Adrenal gland (tissue), 12 donors: ENCODE data around the gene ACSL5. TPM values are rescaled to one million over a fixed set of nuclear protein-coding genes. Genes with fewer than 3 reads are reported as not detected.

Experiments
- polyA plus RNA-seq, 3 donors: library from polyadenylated mRNA; stranded (reverse); fragments of 200-250 nt in 2 of 3; fragments of 350-450 nt in 1 of 3; fragmentation: Illumina TruSeq in 1 of 3; extraction: RNeasy Lipid Tissue Mini Kit (QIAGEN cat#74804) in 1 of 3; gene quantifications; one replicate each; pipeline ENCODE4 v1.2.3, GENCODE V29; 2013 to 2014
- total RNA-seq, 9 donors: library from RNA; depleted of rRNA in 4 of 9; stranded (reverse); fragments of >200 nt in 4 of 9; fragments of 120-200 nt in 1 of 9; fragmentation: NEBNext Ultra II Directional in 1 of 9; extraction: Animal tissue kit (Norgen Biotek cat#: 25700) in 1 of 9; gene quantifications; one replicate each; pipeline versions ENCODE4 v1.1.0 to v1.2.4, GENCODE V29; 2013 to 2023
- donor health status: healthy with polysubstance abuse.
- donor health status: Bipolar disorder and iron deficiency.
- donor health status: DM: yes; HTN: yes; CAD: no.
- donor health status: DM: no; HTN: no; CAD: no.
- donor health status: DM: no; HTN: no; CAD: no.
- donor health status: DM: yes; HTN: yes; CAD: no.

ACSL5 gene
- total and polyA plus RNA-seq, 12 donors = 2.1 to 8.6 (median 6.7) TPM

Other genes starting within 250 kb of the ACSL5 start
- 100 to 1,000 TPM in 6 of 9 donors, 10 to 100 TPM in 3; 65.3 to 297 (median 112) TPM for gene GPAM, start 190.4 kb upstream of the ACSL5 start, total RNA-seq
- 10 to 100 TPM; 15.9 to 97.6 (median 34.2) TPM for gene GPAM, start 190.4 kb upstream of the ACSL5 start, polyA plus RNA-seq
- not detected for gene TECTB, start 90.7 kb upstream of the ACSL5 start, total RNA-seq
- gene TECTB, start 90.7 kb upstream of the ACSL5 start, polyA plus RNA-seq = not detected
- 10 to 100 TPM; 10.8 to 36.7 (median 26.6) TPM for gene ZDHHC6, start 72.8 kb downstream of the ACSL5 start, total RNA-seq
- 10 to 100 TPM; 43.2 to 51.9 (median 48.8) TPM for gene ZDHHC6, start 72.8 kb downstream of the ACSL5 start, polyA plus RNA-seq
- gene VTI1A, start 73.1 kb downstream of the ACSL5 start, total RNA-seq = 10 to 100 TPM; 18.1 to 64.1 (median 28.1) TPM
- 10 to 100 TPM in 1 of 3 donors, 1 to 10 TPM in 2; 5.2 to 21.6 (median 9.7) TPM for gene VTI1A, start 73.1 kb downstream of the ACSL5 start, polyA plus RNA-seq